Upper lobe of left lung (tissue), 6 donors: ENCODE results near the gene DISC1. TPM values are rescaled to one million over a fixed set of nuclear protein-coding genes. Genes with fewer than 3 reads are reported as not detected.

Experiments used
- ATAC-seq, 2 donors: fragments of 200-7000 bp; cut with Tn5 transposase; one replicate each; pipeline ENCODE4 v1.9.1; 2022; ENCODE audit warnings: mild to moderate bottlenecking in 2 of 2, moderate library complexity in 2 of 2; ENCODE audit not compliant: low FRiP score in 2 of 2
- DNase-seq, 2 donors: peaks; one replicate each; pipeline ENCODE4 v3.0.0-alpha.2; 2019 to 2020
- H3K27ac ChIP-seq, 4 donors: fragments of 200-600 bp; sonication (generic); one replicate each; pipeline ENCODE4 v1.5.1; 2016 to 2019
- H3K27me3 ChIP-seq, 4 donors: fragments of 200-600 bp; sonication (generic); one replicate each; pipeline ENCODE4 v1.5.1; 2017 to 2019
- H3K36me3 ChIP-seq, 4 donors: fragments of 200-600 bp; sonication (generic); one replicate each; pipeline ENCODE4 v1.5.1; 2016 to 2019
- H3K4me1 ChIP-seq, 4 donors: fragments of 200-600 bp; sonication (generic); one replicate each; pipeline ENCODE4 v1.5.1; 2018 to 2019
- H3K4me3 ChIP-seq, 4 donors: fragments of 200-600 bp; sonication (generic); one replicate each; pipeline ENCODE4 v1.5.1; 2017 to 2019; ENCODE audit warnings: mild to moderate bottlenecking in 2 of 4, moderate library complexity in 1 of 4
- H3K9me3 ChIP-seq, 4 donors: fragments of 200-600 bp; sonication (generic); one replicate each; pipeline ENCODE4 v1.5.1; 2018 to 2019
- CTCF ChIP-seq, 6 experiments: fragments of 450-650 bp in 4 of 6; fragments of 200-600 bp in 2 of 6; sonication (generic) in 2 of 6; IDR thresholded peaks; one replicate each; pipeline ENCODE4 v1.5.1; 2016 to 2019; ENCODE audit warnings: antibody characterized with exemption in 6 of 6
- EP300 ChIP-seq, 4 donors: sonication (generic); formaldehyde crosslinking; IDR thresholded peaks; one replicate each; pipeline ENCODE4 v1.5.1; 2017; ENCODE audit warnings: antibody characterized with exemption in 4 of 4, control low read depth in 2 of 4
- POLR2A ChIP-seq, 4 donors: fragments of 450-650 bp; IDR thresholded peaks; one replicate each; pipeline ENCODE4 v1.5.1; 2016 to 2017; ENCODE audit warnings: antibody characterized with exemption in 4 of 4, mild to moderate bottlenecking in 2 of 4
- POLR2AphosphoS5 ChIP-seq, 2 donors: sonication (generic); formaldehyde crosslinking; IDR thresholded peaks; one replicate each; pipeline ENCODE4 v1.5.1; 2017; ENCODE audit warnings: antibody characterized with exemption in 2 of 2
- WGBS, 2 donors: methylation state at CpG; one replicate each; pipeline ENCODE4 v1.1.5; 2017 to 2018; 5-methylcytosine and 5-hydroxymethylcytosine counted together
- total RNA-seq, 6 donors: library from RNA; depleted of rRNA in 4 of 6; stranded (reverse); fragments of >200 nt in 4 of 6; gene quantifications; one replicate each; pipeline versions ENCODE4 v1.1.0 to v1.2.1, GENCODE V29; 2016 to 2021
- donor health status: DM: no; HTN: no; CAD: no; lungs with moderate emphysema.
- donor health status: DM: no; HTN: yes; CAD: no; lungs with severe emphysema.

DISC1 gene
- total RNA-seq, 6 donors from 2014 or later = 6.1 to 16.8 (median 10.5) TPM

- Histone ChIP-seq H3K36me3 (no peaks in the 10 kb centered on the region), H3K27me3 (no peaks in the 10 kb centered on the region), H3K4me3 (no peak overlapping the region), H3K27ac (no peak overlapping the region), H3K4me1 (no peaks in the 10 kb centered on the region), H3K9me3 (no peaks in the 10 kb centered on the region)
- WGBS, 2 donors = 76 to 86% methylated on average over 7 of the region's 7 CpGs
- DNase-seq (no peak), ATAC-seq (no peak)
- TF ChIP-seq POLR2A (IDR thresholded peaks at IDR 0.05) (no peak), EP300 (IDR thresholded peaks at IDR 0.05) (no peak), POLR2AphosphoS5 (IDR thresholded peaks at IDR 0.05) (no peak), CTCF (IDR thresholded peaks at IDR 0.05) (no peak)
These were observed 51.4 kb downstream of the DISC1 start for GRCh38 chr1:231678011-231678432.

GRCh38 chr1:231679109-231679508 is 52.5 kb downstream of the DISC1 start:
- no peaks in the 10 kb centered on the region for H3K36me3 ChIP-seq
- WGBS, 2 donors = 73 to 91% methylated on average over 2 of the region's 2 CpGs
- no peaks in the 10 kb centered on the region for H3K4me1 ChIP-seq
- no peak overlapping the region for H3K27ac ChIP-seq
- H3K9me3 ChIP-seq = no peaks in the 10 kb centered on the region
- no peak for DNase-seq
- peak in 1 of 2 donors; percentile 34 for ATAC-seq
- TF ChIP-seq CTCF (IDR thresholded peaks at IDR 0.05) = no peak
- TF ChIP-seq EP300 (IDR thresholded peaks at IDR 0.05) = no peak
- TF ChIP-seq POLR2A (IDR thresholded peaks at IDR 0.05) = no peak
- TF ChIP-seq POLR2AphosphoS5 (IDR thresholded peaks at IDR 0.05) = no peak
- H3K27me3 ChIP-seq = no peaks in the 10 kb centered on the region
- H3K4me3 ChIP-seq = no peak overlapping the region

GRCh38 chr1:231681006-231681405 is 54.4 kb downstream of the DISC1 start:
- no peak for DNase-seq
- no peak for TF ChIP-seq POLR2A (IDR thresholded peaks at IDR 0.05)
- TF ChIP-seq EP300 (IDR thresholded peaks at IDR 0.05) = no peak
- no peak for TF ChIP-seq CTCF (IDR thresholded peaks at IDR 0.05)
- TF ChIP-seq POLR2AphosphoS5 (IDR thresholded peaks at IDR 0.05) = no peak
- H3K27ac ChIP-seq = no peak overlapping the region
- 84 to 86% methylated on average over 3 of the region's 3 CpGs for WGBS, 2 donors
- no peak for ATAC-seq
- H3K27me3 ChIP-seq = no peaks in the 10 kb centered on the region
- no peaks in the 10 kb centered on the region for H3K4me1 ChIP-seq
- H3K36me3 ChIP-seq = no peaks in the 10 kb centered on the region
- H3K4me3 ChIP-seq = no peak overlapping the region
- no peaks in the 10 kb centered on the region for H3K9me3 ChIP-seq

- Histone ChIP-seq H3K4me1 (no peaks in the 10 kb centered on the region), H3K36me3 (no peaks in the 10 kb centered on the region), H3K27me3 (no peaks in the 10 kb centered on the region), H3K27ac (no peak overlapping the region), H3K4me3 (no peak overlapping the region), H3K9me3 (peaks cover 0 to 6% (median 2%) of the 10 kb centered on the region in 4 donors)
- ATAC-seq (no peak), DNase-seq (no peak)
- WGBS, 2 donors = 69 to 83% methylated on average over 3 of the region's 3 CpGs
- no peak for TF ChIP-seq EP300 (IDR thresholded peaks at IDR 0.05)
These were observed 56.2 kb downstream of the DISC1 start for GRCh38 chr1:231682779-231683178.

- H3K27ac ChIP-seq = no peak overlapping the region
- ATAC-seq (peak in 1 of 2 donors; percentile 28), DNase-seq (no peak)
- H3K9me3 ChIP-seq = peaks cover 0 to 6% (median 2%) of the 10 kb centered on the region in 4 donors
- no peaks in the 10 kb centered on the region for H3K27me3 ChIP-seq
- no peak overlapping the region for H3K4me3 ChIP-seq
- no peaks in the 10 kb centered on the region for H3K36me3 ChIP-seq
- 93 to 96% methylated on average over 7 of the region's 7 CpGs for WGBS, 2 donors
- no peak for TF ChIP-seq EP300 (IDR thresholded peaks at IDR 0.05)
- no peak for TF ChIP-seq POLR2A (IDR thresholded peaks at IDR 0.05)
- TF ChIP-seq POLR2AphosphoS5 (IDR thresholded peaks at IDR 0.05) = no peak
- no peaks in the 10 kb centered on the region for H3K4me1 ChIP-seq
These were observed 57.0 kb downstream of the DISC1 start for GRCh38 chr1:231683439-231684165.
